Mammary epithelial cell (primary cell): ENCODE data around the gene DCTN3.

Experiments used
- EZH2 ChIP-seq: IDR thresholded peaks from 2 replicates; pipeline ENCODE4 v1.6.1; 2012; ENCODE audit warnings: low read length, inconsistent platforms, borderline replicate concordance
- TF ChIP-seq, protein P1 (sequence below), 2 donors: IDR thresholded peaks in 1 of 2; conservative IDR thresholded peaks in 1 of 2; 2 replicates each; pipeline ENCODE4 v1.5.1; 2011 to 2012; ENCODE audit warnings: inconsistent platforms in 2 of 2, low read length in 2 of 2, mild to moderate bottlenecking in 2 of 2, control low read depth in 1 of 2, low read depth in 1 of 2; ENCODE audit not compliant: insufficient read depth in 1 of 2; ENCODE audit errors: extremely low read depth in 1 of 2

DNA sequence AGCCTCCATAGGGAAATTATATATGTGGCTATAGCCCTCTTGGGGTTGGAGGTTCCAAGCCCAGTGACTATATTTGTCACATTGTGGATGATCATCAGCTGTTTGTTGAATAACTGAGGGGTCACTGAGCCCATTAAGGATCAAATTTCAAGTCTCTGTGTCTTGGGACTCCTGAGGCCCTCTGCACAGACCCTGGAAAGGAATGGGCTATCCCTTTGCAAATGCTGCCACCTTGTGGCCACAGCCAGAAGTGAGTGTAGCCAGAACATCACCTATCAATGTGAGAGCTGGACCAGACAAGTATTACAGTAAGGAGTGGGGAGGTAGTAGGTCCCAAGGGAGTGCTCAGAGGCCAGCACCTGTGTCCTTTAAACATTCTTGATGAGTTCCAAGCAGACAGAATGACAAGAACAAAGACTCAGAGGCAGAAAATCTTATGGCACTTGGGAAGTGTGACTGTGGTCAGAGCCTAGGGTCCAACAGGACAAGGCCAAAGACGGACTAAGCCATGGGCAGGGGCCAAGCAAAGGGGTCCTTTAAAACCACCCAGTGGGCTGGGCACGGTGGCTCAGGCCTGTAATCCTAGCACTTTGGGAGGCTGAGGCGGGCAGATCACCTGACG is 16.6 kb downstream of the DCTN3 start:
- TF ChIP-seq, protein P1, sequence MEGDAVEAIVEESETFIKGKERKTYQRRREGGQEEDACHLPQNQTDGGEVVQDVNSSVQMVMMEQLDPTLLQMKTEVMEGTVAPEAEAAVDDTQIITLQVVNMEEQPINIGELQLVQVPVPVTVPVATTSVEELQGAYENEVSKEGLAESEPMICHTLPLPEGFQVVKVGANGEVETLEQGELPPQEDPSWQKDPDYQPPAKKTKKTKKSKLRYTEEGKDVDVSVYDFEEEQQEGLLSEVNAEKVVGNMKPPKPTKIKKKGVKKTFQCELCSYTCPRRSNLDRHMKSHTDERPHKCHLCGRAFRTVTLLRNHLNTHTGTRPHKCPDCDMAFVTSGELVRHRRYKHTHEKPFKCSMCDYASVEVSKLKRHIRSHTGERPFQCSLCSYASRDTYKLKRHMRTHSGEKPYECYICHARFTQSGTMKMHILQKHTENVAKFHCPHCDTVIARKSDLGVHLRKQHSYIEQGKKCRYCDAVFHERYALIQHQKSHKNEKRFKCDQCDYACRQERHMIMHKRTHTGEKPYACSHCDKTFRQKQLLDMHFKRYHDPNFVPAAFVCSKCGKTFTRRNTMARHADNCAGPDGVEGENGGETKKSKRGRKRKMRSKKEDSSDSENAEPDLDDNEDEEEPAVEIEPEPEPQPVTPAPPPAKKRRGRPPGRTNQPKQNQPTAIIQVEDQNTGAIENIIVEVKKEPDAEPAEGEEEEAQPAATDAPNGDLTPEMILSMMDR (conservative IDR thresholded peaks at IDR 0.05 in 1 of 2, IDR thresholded peaks at IDR 0.05 in 1 of 2; ENCODE audit: extremely low read depth in 1 of 2, insufficient read depth in 1 of 2, low read depth in 1 of 2, low read length in 2 of 2) = peak; percentile 92 to 96
- no peak for TF ChIP-seq EZH2
